AG09319 (cell line): ENCODE results near the gene OSM.

Experiments used
- DNase-seq: peaks from one replicate; pipeline ENCODE4 v3.0.0-alpha.2; 2010; ENCODE audit warnings: low read depth; ENCODE audit errors: extremely low read depth
- CTCF ChIP-seq: IDR thresholded peaks from 2 replicates; pipeline ENCODE4 v1.5.1; 2011; ENCODE audit warnings: low read depth, mild to moderate bottlenecking, inconsistent platforms, low read length, moderate library complexity

Gene OSM

GRCh38 chr22:30283342-30283741 lies 16.7 kb upstream of the OSM start:
- TF ChIP-seq CTCF: no peak
- DNase-seq: no peak

- no peak for DNase-seq
- TF ChIP-seq CTCF: no peak
These were observed 16.0 kb upstream of the OSM start for GRCh38 chr22:30282616-30283046.

- DNase-seq: no peak
- TF ChIP-seq CTCF: no peak
These were observed 13.9 kb upstream of the OSM start for GRCh38 chr22:30280505-30280904.

- TF ChIP-seq CTCF: no peak
- no peak for DNase-seq
These were observed 13.3 kb upstream of the OSM start for GRCh38 chr22:30279932-30280331.

GRCh38 chr22:30279046-30279788 lies 12.6 kb upstream of the OSM start:
- DNase-seq: no peak
- no peak for TF ChIP-seq CTCF

GRCh38 chr22:30277547-30278344 lies 11.1 kb upstream of the OSM start:
- TF ChIP-seq CTCF: no peak
- DNase-seq: no peak

GRCh38 chr22:30276039-30276438 lies 9.4 kb upstream of the OSM start:
- no peak for DNase-seq
- TF ChIP-seq CTCF: no peak
